ENCODE data around the gene CACNA1C. TPM values are rescaled to one million over a fixed set of nuclear protein-coding genes. Genes with fewer than 3 reads are reported as not detected.
"Not testable (repeated sequence)": the region's sequence is repeated elsewhere in the genome, so short reads cannot be mapped to it uniquely, and the experiment has no call there.

The CACNA1C gene
- total RNA-seq, 4 donors from 2014 or later, result 3.8 to 13.6 (median 5.7) TPM

DNA sequence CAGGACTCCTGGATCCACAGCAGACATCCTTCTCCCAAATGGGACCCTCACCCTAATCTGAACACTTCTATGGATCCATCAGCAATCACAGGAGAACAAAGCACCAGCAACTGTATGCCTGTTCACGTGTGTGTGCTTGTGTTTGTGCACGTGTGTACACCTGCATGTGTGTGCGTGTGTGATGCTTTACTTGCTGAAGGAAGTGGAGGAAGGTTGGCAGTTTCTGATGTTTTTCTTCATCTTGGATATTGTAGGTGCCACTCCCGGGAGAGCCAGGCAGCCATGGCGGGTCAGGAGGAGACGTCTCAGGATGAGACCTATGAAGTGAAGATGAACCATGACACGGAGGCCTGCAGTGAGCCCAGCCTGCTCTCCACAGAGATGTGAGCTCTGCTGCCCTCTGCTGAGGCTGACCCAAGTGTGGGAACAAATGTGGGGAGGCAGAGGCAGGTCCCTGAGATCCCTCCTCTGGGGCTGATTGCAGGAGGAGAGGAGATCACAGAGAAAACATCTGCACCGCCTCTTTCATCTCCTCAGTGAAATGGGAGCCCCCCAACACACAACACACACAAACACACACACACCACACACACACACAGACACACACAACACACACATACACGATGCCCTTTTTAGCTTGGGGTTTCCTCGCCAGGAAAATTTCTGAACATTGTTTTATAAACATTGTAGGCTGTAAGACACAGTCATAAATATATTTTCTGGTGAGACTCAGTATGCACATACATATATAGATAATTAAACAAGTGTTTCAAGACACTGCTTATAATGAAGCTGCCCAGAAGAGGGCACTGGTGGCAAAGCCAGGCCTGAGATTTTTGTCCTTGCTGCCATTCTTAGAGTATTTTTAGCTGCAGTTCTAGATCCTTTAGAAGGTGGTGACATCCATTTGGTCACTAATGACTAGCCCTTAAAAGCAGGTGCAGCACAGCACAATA, 629.8 kb downstream of the CACNA1C start:
- no peak for DNase-seq (ENCODE audit: low spot score)
- ATAC-seq (ENCODE audit: low FRiP score), result no peak
- TF ChIP-seq, protein P1, sequence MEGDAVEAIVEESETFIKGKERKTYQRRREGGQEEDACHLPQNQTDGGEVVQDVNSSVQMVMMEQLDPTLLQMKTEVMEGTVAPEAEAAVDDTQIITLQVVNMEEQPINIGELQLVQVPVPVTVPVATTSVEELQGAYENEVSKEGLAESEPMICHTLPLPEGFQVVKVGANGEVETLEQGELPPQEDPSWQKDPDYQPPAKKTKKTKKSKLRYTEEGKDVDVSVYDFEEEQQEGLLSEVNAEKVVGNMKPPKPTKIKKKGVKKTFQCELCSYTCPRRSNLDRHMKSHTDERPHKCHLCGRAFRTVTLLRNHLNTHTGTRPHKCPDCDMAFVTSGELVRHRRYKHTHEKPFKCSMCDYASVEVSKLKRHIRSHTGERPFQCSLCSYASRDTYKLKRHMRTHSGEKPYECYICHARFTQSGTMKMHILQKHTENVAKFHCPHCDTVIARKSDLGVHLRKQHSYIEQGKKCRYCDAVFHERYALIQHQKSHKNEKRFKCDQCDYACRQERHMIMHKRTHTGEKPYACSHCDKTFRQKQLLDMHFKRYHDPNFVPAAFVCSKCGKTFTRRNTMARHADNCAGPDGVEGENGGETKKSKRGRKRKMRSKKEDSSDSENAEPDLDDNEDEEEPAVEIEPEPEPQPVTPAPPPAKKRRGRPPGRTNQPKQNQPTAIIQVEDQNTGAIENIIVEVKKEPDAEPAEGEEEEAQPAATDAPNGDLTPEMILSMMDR (IDR thresholded peaks at IDR 0.05), result no peak

DNA sequence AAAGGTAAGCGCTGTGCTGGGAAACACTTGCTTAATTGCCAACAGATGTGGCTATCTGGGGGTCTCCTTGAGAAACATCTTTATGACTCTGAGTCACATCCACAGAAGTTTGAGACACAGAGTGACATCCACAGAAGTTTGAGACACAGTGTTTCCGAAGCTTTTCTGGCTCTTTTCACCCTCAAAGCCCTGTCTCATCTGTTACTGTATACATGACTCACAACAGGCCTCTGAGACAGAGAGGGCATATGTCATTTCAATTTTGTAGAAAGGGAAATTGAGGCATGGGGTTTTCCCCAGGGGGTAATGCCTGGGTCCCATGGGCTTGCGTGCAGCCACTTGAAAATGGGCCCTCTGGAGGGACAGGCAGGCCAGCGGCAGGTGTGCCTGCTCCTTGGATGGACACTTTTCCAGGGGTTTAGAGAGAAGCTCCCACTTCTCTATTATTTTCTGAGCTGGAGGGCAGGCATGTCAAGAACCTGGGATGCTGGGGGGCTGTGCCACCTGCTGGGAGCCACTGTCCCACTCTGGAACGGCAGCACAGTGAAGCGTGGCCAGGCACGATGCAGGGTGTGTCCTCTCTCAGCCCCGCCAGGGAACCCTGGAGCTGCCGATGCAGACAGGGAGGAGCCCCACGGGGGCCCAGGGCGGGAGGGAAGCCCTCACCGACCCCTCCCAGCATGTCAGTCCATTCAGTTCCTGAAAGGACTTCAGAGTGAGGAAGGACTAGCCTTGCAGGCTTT, 630.7 kb downstream of the CACNA1C start:
- TF ChIP-seq, protein P1 (IDR thresholded peaks at IDR 0.05), result no peak
- ATAC-seq (ENCODE audit: low FRiP score) (no peak), DNase-seq (ENCODE audit: low spot score) (no peak)

DNA sequence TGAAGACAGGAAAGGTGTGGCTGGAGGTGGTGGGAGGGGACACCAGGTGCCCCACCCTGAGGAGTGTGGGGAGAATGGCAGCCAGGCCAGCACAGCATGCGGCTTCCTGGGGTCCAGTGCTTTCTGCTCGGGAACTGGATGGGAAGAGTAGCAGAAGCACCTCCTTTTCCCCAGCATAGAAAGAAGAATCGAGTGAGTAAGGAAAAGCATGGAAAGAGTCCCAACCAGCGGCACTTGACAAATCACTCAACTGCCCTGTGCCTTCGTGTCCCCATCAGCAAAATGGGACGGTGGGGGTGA, 631.2 kb downstream of the CACNA1C start:
- ATAC-seq (ENCODE audit: low FRiP score); DNase-seq (ENCODE audit: low spot score): not testable (repeated sequence)

DNA sequence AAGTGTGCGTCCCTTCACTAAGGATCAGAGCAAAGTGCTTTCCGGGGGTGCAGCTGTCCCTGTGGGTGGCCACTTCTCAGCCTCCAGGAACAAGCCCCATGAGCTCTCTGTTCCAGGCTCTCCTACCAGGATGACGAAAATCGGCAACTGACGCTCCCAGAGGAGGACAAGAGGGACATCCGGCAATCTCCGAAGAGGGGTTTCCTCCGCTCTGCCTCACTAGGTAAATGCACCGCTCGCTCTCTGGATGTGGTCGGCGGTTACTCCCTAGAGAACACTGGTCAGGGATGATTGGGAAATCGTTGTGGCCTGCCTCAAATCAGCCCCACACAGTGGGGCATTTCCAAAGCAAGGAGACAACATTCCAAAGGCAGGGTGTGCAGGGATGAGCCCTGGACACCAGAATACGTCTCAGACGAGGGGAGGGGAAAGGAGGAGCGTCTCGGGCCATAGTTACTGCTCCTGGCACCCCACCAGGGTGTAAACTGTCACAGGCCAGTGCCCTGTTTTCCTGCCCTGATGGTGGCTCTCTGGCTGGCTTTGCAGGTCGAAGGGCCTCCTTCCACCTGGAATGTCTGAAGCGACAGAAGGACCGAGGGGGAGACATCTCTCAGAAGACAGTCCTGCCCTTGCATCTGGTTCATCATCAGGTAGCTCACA, 633.0 kb downstream of the CACNA1C start:
- ATAC-seq (ENCODE audit: low FRiP score); DNase-seq (ENCODE audit: low spot score): not testable (repeated sequence)

DNA sequence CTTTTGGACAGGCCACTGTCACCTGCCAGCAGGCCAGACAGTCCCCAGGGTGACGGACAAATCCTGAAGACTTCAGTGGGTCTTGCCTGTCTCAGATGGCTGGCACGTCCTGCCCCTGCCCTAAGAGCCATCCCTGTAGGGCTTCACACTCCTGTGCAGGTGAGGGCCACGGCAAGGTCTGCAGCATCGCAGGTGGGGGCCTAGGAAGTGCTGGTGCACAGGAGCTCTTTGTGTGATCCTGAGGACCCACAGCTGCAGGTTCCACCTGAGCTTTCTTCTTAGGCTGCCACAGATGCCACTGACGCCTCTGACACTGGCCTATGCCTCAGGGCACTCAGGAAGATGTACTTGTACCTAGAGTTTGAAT, 633.5 kb downstream of the CACNA1C start:
- ATAC-seq (ENCODE audit: low FRiP score), result no peak
- no peak for DNase-seq (ENCODE audit: low spot score)
- TF ChIP-seq, protein P1 (IDR thresholded peaks at IDR 0.05), result no peak

DNA sequence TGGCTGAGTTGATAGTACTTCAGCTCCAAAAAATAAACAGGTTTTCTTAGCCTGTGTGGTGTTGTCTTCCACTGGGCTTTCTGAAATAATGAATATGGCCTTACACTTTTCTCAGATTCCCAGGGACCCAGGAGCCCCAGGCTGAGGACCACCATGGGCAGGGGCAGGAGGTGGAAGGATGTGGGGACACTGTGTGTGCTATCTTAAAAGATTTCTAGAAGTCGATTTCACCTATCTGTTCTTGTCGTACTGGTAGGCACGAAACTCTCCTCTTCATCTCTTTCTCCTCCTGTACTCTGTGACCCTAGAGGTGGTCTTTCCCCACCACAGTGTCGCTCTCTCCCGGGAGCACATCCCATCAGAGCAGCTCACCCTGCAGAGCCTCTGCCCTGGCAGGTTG, 634.3 kb downstream of the CACNA1C start:
- ATAC-seq (ENCODE audit: low FRiP score), result no peak
- TF ChIP-seq, protein P1 (IDR thresholded peaks at IDR 0.05), result no peak
- DNase-seq (ENCODE audit: low spot score), result no peak

DNA sequence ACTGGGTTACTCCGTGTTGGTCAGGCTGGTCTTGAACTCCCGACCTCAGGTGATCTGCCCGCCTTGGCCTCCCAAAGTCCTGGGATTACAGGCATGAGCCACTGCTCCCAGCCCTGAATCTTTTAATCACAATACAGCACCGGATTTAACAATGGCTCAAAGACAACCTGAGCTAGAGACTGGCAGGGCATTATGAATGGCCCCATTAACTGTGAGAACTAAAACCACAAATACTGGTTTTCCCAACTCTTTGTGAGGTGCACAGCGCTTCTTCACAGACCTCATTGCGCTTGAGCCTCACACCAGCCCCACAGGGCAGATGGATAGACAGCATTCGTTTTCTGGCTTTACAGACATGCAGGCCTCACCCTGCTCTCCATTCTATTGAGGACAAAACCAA, 634.9 kb downstream of the CACNA1C start:
- TF ChIP-seq, protein P1 (IDR thresholded peaks at IDR 0.05), result no peak
- no peak for DNase-seq (ENCODE audit: low spot score)

More for the DNA sequence above, 634.9 kb downstream of the CACNA1C start:
- ATAC-seq (ENCODE audit: low FRiP score), result no peak
